OCI-LY7 (cell line): ENCODE results near the gene ACTRT2. TPM values are rescaled to one million over a fixed set of nuclear protein-coding genes. Genes with fewer than 3 reads are reported as not detected.

Experiments
- BruUV-seq: library from RNA; stranded (reverse); fragments of 400-500 nt; replicated peaks from 2 replicates; lab custom pipeline; 2021; lab: Mats Ljungman, UMichigan
- CTCF ChIA-PET: fragments of 300-600 bp; sonication (Branson Sonifier 250); formaldehyde crosslinking; loops from one replicate; lab custom pipeline; 2022; ENCODE audit warnings: antibody characterized with exemption; ENCODE audit not compliant: unreplicated experiment; lab: Charles Lee
- POLR2A ChIA-PET: fragments of 300-600 bp; sonication (Branson Sonifier 250); formaldehyde crosslinking; loops from one replicate; lab custom pipeline; 2022; ENCODE audit warnings: antibody characterized with exemption; lab: Charles Lee
- DNase-seq: peaks from one replicate; pipeline ENCODE4 v3.0.0-alpha.2; 2015; ENCODE audit warnings: low spot score
- H2AFZ ChIP-seq: fragments of 200-600 bp; sonication (generic), shearing (Covaris generic); 2 replicates; pipeline ENCODE4 v1.6.1; 2014; ENCODE audit warnings: mild to moderate bottlenecking, antibody characterized with exemption, low read length, moderate library complexity
- H3K27ac ChIP-seq: fragments of 200-600 bp; sonication (generic); 2 replicates; pipeline ENCODE4 v1.5.1; 2014; ENCODE audit warnings: mixed run types, low read depth, mild to moderate bottlenecking, moderate library complexity, low read length, inconsistent platforms; ENCODE audit not compliant: poor library complexity, severe bottlenecking
- H3K36me3 ChIP-seq: fragments of 200-600 bp; sonication (generic); 2 replicates; pipeline ENCODE4 v1.6.1; 2014; ENCODE audit warnings: mild to moderate bottlenecking, antibody characterized with exemption, low read length, moderate library complexity, mixed read lengths; ENCODE audit not compliant: insufficient read depth
- H3K4me1 ChIP-seq: fragments of 200-600 bp; sonication (generic); 2 replicates; pipeline ENCODE4 v1.5.1; 2014; ENCODE audit warnings: mild to moderate bottlenecking, low read length; ENCODE audit not compliant: insufficient read depth, poor library complexity, severe bottlenecking
- H3K4me2 ChIP-seq: fragments of 200-600 bp; sonication (generic); 2 replicates; pipeline ENCODE4 v1.6.1; 2014; ENCODE audit warnings: mild to moderate bottlenecking, low read length
- H3K4me3 ChIP-seq: fragments of 200-600 bp; sonication (generic); 2 replicates; pipeline ENCODE4 v1.5.1; 2014; ENCODE audit warnings: mild to moderate bottlenecking, low read depth, low read length; ENCODE audit not compliant: poor library complexity, severe bottlenecking
- H3K79me2 ChIP-seq: fragments of 200-600 bp; sonication (generic); 2 replicates; pipeline ENCODE4 v1.6.1; 2016; ENCODE audit warnings: low read depth, mild to moderate bottlenecking, low read length, moderate library complexity, mixed read lengths; ENCODE audit not compliant: insufficient read depth
- H3K9me2 ChIP-seq: fragments of 200-600 bp; sonication (generic); 2 replicates; pipeline ENCODE4 v1.6.1; 2016; ENCODE audit warnings: mild to moderate bottlenecking, low read length, mixed read lengths; ENCODE audit not compliant: insufficient read depth
- H3K9me3 ChIP-seq: fragments of 200-600 bp; sonication (generic); 2 replicates; pipeline ENCODE4 v1.6.1; 2014; ENCODE audit warnings: mild to moderate bottlenecking, mixed run types, low read length, mixed read lengths
- H4K20me1 ChIP-seq: fragments of 200-600 bp; sonication (generic); 2 replicates; pipeline ENCODE4 v1.6.1; 2014; ENCODE audit warnings: mild to moderate bottlenecking, antibody characterized with exemption, low read length, moderate library complexity, mixed read lengths; ENCODE audit not compliant: insufficient read depth
- EZH2phosphoT487 ChIP-seq: fragments of 200-600 bp; sonication (generic); IDR thresholded peaks from 2 replicates; pipeline ENCODE4 v1.6.1; 2018; ENCODE audit warnings: low read depth, borderline replicate concordance, mild to moderate bottlenecking, mixed run types, antibody characterized with exemption, low read length, moderate library complexity, mixed read lengths
- intact Hi-C: fragments of 100-400 bp; cut with micrococcal nuclease; formaldehyde crosslinking; loops from one replicate; pipeline ENCODE4 v1.10.0; 2022; ENCODE audit not compliant: unreplicated experiment
- total RNA-seq, 2 experiments: library from RNA; depleted of rRNA in 1 of 2; stranded (reverse); fragments of >200 nt in 1 of 2; shearing (Covaris generic) in 1 of 2; gene quantifications; 2 replicates each; pipeline ENCODE4 v1.2.3, GENCODE V29; 2014 to 2022
- TF ChIP-seq, protein P1 (sequence below): fragments of 200-600 bp; sonication (generic); conservative IDR thresholded peaks from 2 replicates; pipeline ENCODE4 v1.5.1; 2014; ENCODE audit warnings: mild to moderate bottlenecking, antibody characterized with exemption, low read length, moderate library complexity, mixed read lengths

ACTRT2 gene
- total RNA-seq, 2 experiments from 2014 or later = not detected

DNA sequence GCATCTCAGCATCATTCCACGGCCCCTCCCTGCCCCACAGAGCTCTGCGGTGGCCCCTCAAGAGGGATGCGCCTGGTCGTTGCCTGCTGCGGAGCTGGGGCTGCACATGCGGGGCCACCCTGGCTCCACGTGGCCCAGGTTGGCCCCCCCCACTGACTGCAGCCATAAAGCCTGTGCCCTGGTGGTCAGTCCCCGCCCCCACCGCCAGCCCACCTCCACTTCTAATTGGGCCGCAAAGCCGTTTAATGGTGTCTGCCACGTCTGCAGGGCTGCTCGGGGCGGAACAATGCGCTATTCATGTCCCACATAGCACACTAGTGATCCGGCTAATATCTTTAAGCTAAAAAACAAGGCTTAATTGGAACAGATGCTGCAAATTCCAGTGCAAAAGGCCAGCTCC lies 33.5 kb upstream of the ACTRT2 start:
- Histone ChIP-seq H3K27ac (no peak overlapping the region), H3K4me3 (no peak overlapping the region), H3K4me2 (no peak overlapping the region), H4K20me1 (no peaks in the 10 kb centered on the region), H2AFZ (no peak overlapping the region), H3K36me3 (no peaks in the 10 kb centered on the region), H3K9me3 (no peaks in the 10 kb centered on the region), H3K79me2 (no peaks in the 10 kb centered on the region), H3K4me1 (no peaks in the 10 kb centered on the region), H3K9me2 (no peaks in the 10 kb centered on the region)
- TF ChIP-seq, protein P1, sequence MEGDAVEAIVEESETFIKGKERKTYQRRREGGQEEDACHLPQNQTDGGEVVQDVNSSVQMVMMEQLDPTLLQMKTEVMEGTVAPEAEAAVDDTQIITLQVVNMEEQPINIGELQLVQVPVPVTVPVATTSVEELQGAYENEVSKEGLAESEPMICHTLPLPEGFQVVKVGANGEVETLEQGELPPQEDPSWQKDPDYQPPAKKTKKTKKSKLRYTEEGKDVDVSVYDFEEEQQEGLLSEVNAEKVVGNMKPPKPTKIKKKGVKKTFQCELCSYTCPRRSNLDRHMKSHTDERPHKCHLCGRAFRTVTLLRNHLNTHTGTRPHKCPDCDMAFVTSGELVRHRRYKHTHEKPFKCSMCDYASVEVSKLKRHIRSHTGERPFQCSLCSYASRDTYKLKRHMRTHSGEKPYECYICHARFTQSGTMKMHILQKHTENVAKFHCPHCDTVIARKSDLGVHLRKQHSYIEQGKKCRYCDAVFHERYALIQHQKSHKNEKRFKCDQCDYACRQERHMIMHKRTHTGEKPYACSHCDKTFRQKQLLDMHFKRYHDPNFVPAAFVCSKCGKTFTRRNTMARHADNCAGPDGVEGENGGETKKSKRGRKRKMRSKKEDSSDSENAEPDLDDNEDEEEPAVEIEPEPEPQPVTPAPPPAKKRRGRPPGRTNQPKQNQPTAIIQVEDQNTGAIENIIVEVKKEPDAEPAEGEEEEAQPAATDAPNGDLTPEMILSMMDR = no peak
- TF ChIP-seq EZH2phosphoT487 = no peak
- ChIA-PET POLR2A (no interaction called here), CTCF (no interaction called here)
- no TSS peak for BruUV-seq
- intact Hi-C loops = no loop called here
- no peak for DNase-seq

DNA sequence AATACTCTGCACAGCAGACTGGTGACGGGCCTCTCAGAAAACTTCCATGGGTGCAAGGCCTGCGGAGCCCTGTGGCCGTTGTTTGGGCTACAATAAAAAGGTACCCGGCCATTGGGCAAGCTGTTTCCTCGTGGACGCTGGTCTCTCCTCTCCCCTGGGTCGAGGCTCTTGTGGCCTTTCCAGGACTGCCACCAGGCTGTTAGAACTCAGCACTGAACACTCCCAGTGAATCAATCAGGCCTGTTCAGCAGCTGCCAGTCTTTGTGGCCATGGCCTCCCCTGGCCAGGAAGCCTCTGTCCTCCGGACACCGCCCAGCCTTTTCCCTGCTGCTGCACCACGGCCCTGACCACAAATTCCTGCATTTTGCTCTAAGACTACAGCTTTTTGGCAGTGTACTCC lies 33.0 kb upstream of the ACTRT2 start:
- Histone ChIP-seq H3K79me2 (no peaks in the 10 kb centered on the region), H3K27ac (no peak overlapping the region), H3K4me1 (no peaks in the 10 kb centered on the region), H2AFZ (no peak overlapping the region), H3K4me3 (no peak overlapping the region), H3K9me2 (no peaks in the 10 kb centered on the region), H3K4me2 (no peak overlapping the region), H3K9me3 (no peaks in the 10 kb centered on the region), H3K36me3 (no peaks in the 10 kb centered on the region), H4K20me1 (no peaks in the 10 kb centered on the region)
- intact Hi-C loops = no loop called here
- ChIA-PET CTCF (no interaction called here), POLR2A (no interaction called here)
- BruUV-seq = no TSS peak
- DNase-seq = no peak
- TF ChIP-seq, protein P1 = no peak
- TF ChIP-seq EZH2phosphoT487 = no peak

DNA sequence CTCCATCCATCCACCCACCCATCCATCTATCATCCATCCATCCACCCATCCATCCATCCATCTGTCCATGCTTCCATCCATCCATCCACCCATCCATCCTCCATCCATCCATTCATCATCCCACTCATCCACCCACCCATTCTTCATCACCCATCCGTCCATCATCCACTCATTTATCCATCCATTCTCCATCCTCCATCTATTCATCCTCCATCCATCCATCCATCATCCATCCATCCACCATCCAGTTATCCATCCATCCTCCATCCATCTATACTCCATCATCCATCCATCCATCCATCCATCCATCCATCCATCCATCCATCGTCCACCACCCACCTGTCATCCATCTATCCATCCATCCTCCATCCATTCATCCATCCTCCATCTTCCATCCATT lies 32.1 kb upstream of the ACTRT2 start:
- no peak overlapping the region for H3K27ac ChIP-seq
- no peaks in the 10 kb centered on the region for H3K36me3 ChIP-seq
- intact Hi-C loops = no loop called here
- TF ChIP-seq, protein P1 = no peak
- TF ChIP-seq EZH2phosphoT487 = no peak
- H3K9me2 ChIP-seq = no peaks in the 10 kb centered on the region
- CTCF ChIA-PET = no interaction called here
- no peak overlapping the region for H3K4me3 ChIP-seq
- H3K9me3 ChIP-seq = peaks cover 4% of the 10 kb centered on the region; the same call in 1 of the 2 replicates
- POLR2A ChIA-PET = no interaction called here
- DNase-seq = no peak
- H2AFZ ChIP-seq = no peak overlapping the region
- H3K4me2 ChIP-seq = no peak overlapping the region
- no peaks in the 10 kb centered on the region for H3K79me2 ChIP-seq
- no TSS peak for BruUV-seq
- H4K20me1 ChIP-seq = no peaks in the 10 kb centered on the region
- H3K4me1 ChIP-seq = no peaks in the 10 kb centered on the region
